Measurements from ENCODE around the gene NEURL3. TPM values are rescaled to one million over a fixed set of nuclear protein-coding genes. Genes with fewer than 3 reads are reported as not detected.
"Not testable (repeated sequence)": the region's sequence is repeated elsewhere in the genome, so short reads cannot be mapped to it uniquely, and the experiment has no call there.

The NEURL3 gene
- total RNA-seq, 1 experiment from 2014 or later: not detected

- DNase-seq (ENCODE audit: low read depth, low spot score): no peak
- in situ Hi-C loops (cut with HindIII; ENCODE audit: low pct_unique_long_range_greater_than_20kb, low sequenced_read_pairs): no loop called here
These were observed 34.5 kb downstream of the NEURL3 start for GRCh38 chr2:96470636-96471035.

- in situ Hi-C loops (cut with HindIII; ENCODE audit: low pct_unique_long_range_greater_than_20kb, low sequenced_read_pairs): no loop called here
- DNase-seq (ENCODE audit: low read depth, low spot score): no peak
These were observed 35.0 kb downstream of the NEURL3 start for GRCh38 chr2:96470109-96470508.

- in situ Hi-C loops (cut with HindIII; ENCODE audit: low pct_unique_long_range_greater_than_20kb, low sequenced_read_pairs): no loop called here
- DNase-seq (ENCODE audit: low read depth, low spot score): no peak
These were observed 36.3 kb downstream of the NEURL3 start for GRCh38 chr2:96468904-96469303.

GRCh38 chr2:96464651-96465050 is 40.5 kb downstream of the NEURL3 start:
- no peak for DNase-seq (ENCODE audit: low read depth, low spot score)
- in situ Hi-C loops (cut with HindIII; ENCODE audit: low pct_unique_long_range_greater_than_20kb, low sequenced_read_pairs): no loop called here

- DNase-seq (ENCODE audit: low read depth, low spot score): no peak
- in situ Hi-C loops (cut with HindIII; ENCODE audit: low pct_unique_long_range_greater_than_20kb, low sequenced_read_pairs): no loop called here
These were observed 41.1 kb downstream of the NEURL3 start for GRCh38 chr2:96464061-96464460.

GRCh38 chr2:96463119-96463518 is 42.0 kb downstream of the NEURL3 start:
- in situ Hi-C loops (cut with HindIII; ENCODE audit: low pct_unique_long_range_greater_than_20kb, low sequenced_read_pairs): no loop called here
- no peak for DNase-seq (ENCODE audit: low read depth, low spot score)

- DNase-seq (ENCODE audit: low read depth, low spot score); in situ Hi-C loops (cut with HindIII; ENCODE audit: low pct_unique_long_range_greater_than_20kb, low sequenced_read_pairs): not testable (repeated sequence)
These were observed 43.5 kb downstream of the NEURL3 start for GRCh38 chr2:96461616-96462015.

GRCh38 chr2:96452053-96452452 is 53.1 kb downstream of the NEURL3 start:
- in situ Hi-C loops (cut with HindIII; ENCODE audit: low pct_unique_long_range_greater_than_20kb, low sequenced_read_pairs): no loop called here
- no peak for DNase-seq (ENCODE audit: low read depth, low spot score)

- in situ Hi-C loops (cut with HindIII; ENCODE audit: low pct_unique_long_range_greater_than_20kb, low sequenced_read_pairs): loop anchor here (25.0 kb wide), 1 partner anchor 88 kb away; the partner anchor contains the start of gene ARID5A
- no peak for DNase-seq (ENCODE audit: low read depth, low spot score)
These were observed 55.5 kb downstream of the NEURL3 start for GRCh38 chr2:96449637-96450036.

GRCh38 chr2:96449174-96449573 is 56.0 kb downstream of the NEURL3 start:
- DNase-seq (ENCODE audit: low read depth, low spot score): no peak
- in situ Hi-C loops (cut with HindIII; ENCODE audit: low pct_unique_long_range_greater_than_20kb, low sequenced_read_pairs): loop anchor here (25.0 kb wide), 1 partner anchor 88 kb away; the partner anchor contains the start of gene ARID5A

- DNase-seq (ENCODE audit: low read depth, low spot score): no peak
- in situ Hi-C loops (cut with HindIII; ENCODE audit: low pct_unique_long_range_greater_than_20kb, low sequenced_read_pairs): loop anchor here (25.0 kb wide), 1 partner anchor 90 kb away; the partner anchor contains the start of gene ARID5A
These were observed 57.4 kb downstream of the NEURL3 start for GRCh38 chr2:96447726-96448125.

Other genes with a start within 250 kb of the NEURL3 start
- gene TMEM127, start 239.4 kb downstream of the NEURL3 start, total RNA-seq (2014; rRNA removed; shearing (Covaris generic)): 22.2 and 23.0 TPM in 2 replicates
- gene CIAO1, start 239.1 kb downstream of the NEURL3 start, total RNA-seq (2014; rRNA removed; shearing (Covaris generic)): 88.3 and 102 TPM in 2 replicates
- 28.0 and 32.8 TPM in 2 replicates for gene SNRNP200, start 199.8 kb downstream of the NEURL3 start, total RNA-seq (2014; rRNA removed; shearing (Covaris generic))
- 6.7 and 6.9 TPM in 2 replicates for gene ITPRIPL1, start 180.0 kb downstream of the NEURL3 start, total RNA-seq (2014; rRNA removed; shearing (Covaris generic))
- 17.5 and 20.6 TPM in 2 replicates for gene NCAPH, start 169.6 kb downstream of the NEURL3 start, total RNA-seq (2014; rRNA removed; shearing (Covaris generic))
- gene ARID5A, start 31.4 kb upstream of the NEURL3 start, total RNA-seq (2014; rRNA removed; shearing (Covaris generic)): 3.6 TPM in 2 replicates
- 20.5 and 22.3 TPM in 2 replicates for gene KANSL3, start 133.0 kb upstream of the NEURL3 start, total RNA-seq (2014; rRNA removed; shearing (Covaris generic))
- gene FER1L5, start 137.4 kb upstream of the NEURL3 start, total RNA-seq (2014; rRNA removed; shearing (Covaris generic)): not detected in 2 replicates
- gene LMAN2L, start 234.7 kb upstream of the NEURL3 start, total RNA-seq (2014; rRNA removed; shearing (Covaris generic)): 20.1 and 21.9 TPM in 2 replicates